ENCODE data around the gene ZNF276.
"Not testable (repeated sequence)": the region's sequence is repeated elsewhere in the genome, so short reads cannot be mapped to it uniquely, and the experiment has no call there.

ZNF276 gene

GRCh38 chr16:89782489-89782888, 61.2 kb downstream of the ZNF276 start:
- no peak for DNase-seq (ENCODE audit: low spot score)

GRCh38 chr16:89783952-89784351, 62.6 kb downstream of the ZNF276 start:
- DNase-seq (ENCODE audit: low spot score): not testable (repeated sequence)

- DNase-seq (ENCODE audit: low spot score): no peak
These were observed 63.1 kb downstream of the ZNF276 start for GRCh38 chr16:89784406-89784805.

- no peak for DNase-seq (ENCODE audit: low spot score)
These were observed 64.3 kb downstream of the ZNF276 start for GRCh38 chr16:89785523-89786155.

GRCh38 chr16:89786474-89787364, 65.4 kb downstream of the ZNF276 start:
- no peak for DNase-seq (ENCODE audit: low spot score)

- DNase-seq (ENCODE audit: low spot score): no peak
These were observed 66.0 kb downstream of the ZNF276 start for GRCh38 chr16:89787365-89787805.
